Glutamatergic neuron (in vitro differentiated cells): Measurements from ENCODE around the gene SALL2. TPM values are rescaled to one million over a fixed set of nuclear protein-coding genes. Genes with fewer than 3 reads are reported as not detected.

Experiments used
- DNase-seq: peaks from one replicate; pipeline ENCODE4 v3.0.0; 2022
- H3K27ac Mint-ChIP-seq: one replicate; pipeline ENCODE4 v1.8.0; 2020; ENCODE audit warnings: mild to moderate bottlenecking, mixed read lengths, inconsistent platforms; ENCODE audit not compliant: unreplicated experiment
- H3K27me3 Mint-ChIP-seq: one replicate; pipeline ENCODE4 v1.8.0; 2020; ENCODE audit warnings: mild to moderate bottlenecking, moderate library complexity, mixed read lengths, inconsistent platforms; ENCODE audit not compliant: unreplicated experiment
- H3K36me3 Mint-ChIP-seq: one replicate; pipeline ENCODE4 v1.8.0; 2020; ENCODE audit warnings: mild to moderate bottlenecking, mixed read lengths, inconsistent platforms; ENCODE audit not compliant: unreplicated experiment
- H3K4me1 Mint-ChIP-seq: one replicate; pipeline ENCODE4 v1.8.0; 2020; ENCODE audit warnings: mild to moderate bottlenecking, low read depth, mixed read lengths, inconsistent platforms; ENCODE audit not compliant: unreplicated experiment
- H3K4me3 Mint-ChIP-seq: one replicate; pipeline ENCODE4 v1.8.0; 2020; ENCODE audit warnings: mild to moderate bottlenecking, mixed read lengths, inconsistent platforms; ENCODE audit not compliant: unreplicated experiment
- H3K9me3 Mint-ChIP-seq: one replicate; pipeline ENCODE4 v1.8.0; 2020; ENCODE audit warnings: mild to moderate bottlenecking, moderate library complexity, mixed read lengths, inconsistent platforms; ENCODE audit not compliant: unreplicated experiment
- CTCF ChIP-seq: fragments of 200-600 bp; sonication (generic); IDR thresholded peaks from one replicate; pipeline ENCODE4 v1.5.0; 2021; ENCODE audit not compliant: partially characterized antibody, unreplicated experiment
- total RNA-seq: library from RNA; stranded (reverse); fragmentation: NEBNext Ultra II Directional; extraction: Animal tissue kit (Norgen Biotek cat#: 25700); gene quantifications from one replicate; pipeline ENCODE4 v1.2.1, GENCODE V29; 2021; ENCODE audit not compliant: unreplicated experiment

SALL2 gene
- total RNA-seq, 1 donor from 2014 or later, result 62.9 TPM

GRCh38 chr14:21494902-21495762, 31.0 kb downstream of the SALL2 start:
- no peak for DNase-seq
- H3K36me3 Mint-ChIP-seq, result no peaks in the 10 kb centered on the region
- no peaks in the 10 kb centered on the region for H3K9me3 Mint-ChIP-seq
- H3K4me3 Mint-ChIP-seq, result no peak overlapping the region
- TF ChIP-seq CTCF, result no peak
- no peaks in the 10 kb centered on the region for H3K4me1 Mint-ChIP-seq
- no peak overlapping the region for H3K27ac Mint-ChIP-seq
- no peaks in the 10 kb centered on the region for H3K27me3 Mint-ChIP-seq

GRCh38 chr14:21486640-21487087, 39.5 kb downstream of the SALL2 start:
- no peak for TF ChIP-seq CTCF
- DNase-seq, result no peak
- no peaks in the 10 kb centered on the region for H3K9me3 Mint-ChIP-seq
- H3K4me3 Mint-ChIP-seq, result no peak overlapping the region
- H3K27ac Mint-ChIP-seq, result no peak overlapping the region
- no peaks in the 10 kb centered on the region for H3K4me1 Mint-ChIP-seq
- no peaks in the 10 kb centered on the region for H3K27me3 Mint-ChIP-seq
- no peaks in the 10 kb centered on the region for H3K36me3 Mint-ChIP-seq

GRCh38 chr14:21476925-21477681, 49.0 kb downstream of the SALL2 start, which contains the start of the genes RAB2B and TOX4:
RAB2B (minus strand) TSS chr14:21476959; CDS start chr14:21476872, 87 bp downstream.
TOX4 (plus strand) TSS chr14:21477195; CDS start chr14:21477279, 84 bp downstream.
- Mint-ChIP-seq H3K4me3 (peak within 1 kb of the TSS; percentile 100), H3K27ac (peak within 1 kb of the TSS; percentile 90), H3K36me3 (no peaks in the 10 kb centered on the region), H3K9me3 (peaks cover 6% of the 10 kb centered on the region), H3K4me1 (peaks cover 3% of the 10 kb centered on the region), H3K27me3 (peaks cover 6% of the 10 kb centered on the region)
- DNase-seq, result peak; percentile 93
- TF ChIP-seq CTCF, result peak; percentile 76

GRCh38 chr14:21476523-21476924, 49.6 kb downstream of the SALL2 start:
- Mint-ChIP-seq H3K4me1 (peaks cover 3% of the 10 kb centered on the region), H3K27ac (peak overlapping the region; percentile 90), H3K27me3 (peaks cover 6% of the 10 kb centered on the region), H3K36me3 (no peaks in the 10 kb centered on the region), H3K4me3 (peak overlapping the region; percentile 100), H3K9me3 (peaks cover 6% of the 10 kb centered on the region)
- DNase-seq, result peak; percentile 71
- TF ChIP-seq CTCF, result no peak
